Skeletal muscle tissue (tissue), 4 donors: ENCODE results near the gene NOS1. TPM values are rescaled to one million over a fixed set of nuclear protein-coding genes. Genes with fewer than 3 reads are reported as not detected.

Experiments
- H3K27ac ChIP-seq: one replicate; pipeline ENCODE4 v1.7.0; 2013; ENCODE audit warnings: mild to moderate bottlenecking, low read depth, low read length, inconsistent platforms
- H3K27me3 ChIP-seq, 3 donors: one replicate each; pipeline ENCODE4 v1.7.0; 2013; ENCODE audit warnings: low read length in 3 of 3; ENCODE audit not compliant: control insufficient read depth in 3 of 3, insufficient read depth in 3 of 3
- H3K36me3 ChIP-seq, 3 donors: one replicate each; pipeline ENCODE4 v1.7.0; 2013; ENCODE audit warnings: low read length in 3 of 3; ENCODE audit not compliant: control insufficient read depth in 3 of 3, insufficient read depth in 3 of 3
- H3K4me1 ChIP-seq, 3 donors: one replicate each; pipeline ENCODE4 v1.7.0; 2013; ENCODE audit warnings: low read length in 3 of 3, mild to moderate bottlenecking in 3 of 3; ENCODE audit not compliant: control insufficient read depth in 3 of 3, insufficient read depth in 3 of 3
- H3K4me3 ChIP-seq, 3 donors: one replicate each; pipeline ENCODE4 v1.7.0; 2013; ENCODE audit warnings: low read length in 3 of 3
- H3K9ac ChIP-seq, 3 donors: one replicate each; pipeline ENCODE4 v1.7.0; 2013; ENCODE audit warnings: low read length in 3 of 3, mild to moderate bottlenecking in 3 of 3, moderate library complexity in 2 of 3, low read depth in 1 of 3
- H3K9me3 ChIP-seq, 3 donors: one replicate each; pipeline ENCODE4 v1.7.0; 2013; ENCODE audit warnings: low read length in 3 of 3; ENCODE audit not compliant: control insufficient read depth in 3 of 3
- total RNA-seq: library from RNA; depleted of rRNA; stranded (reverse); fragments of >200 nt; gene quantifications from one replicate; pipeline ENCODE4 v1.2.3, GENCODE V29; 2014
- donor health status: Osteomylitis.

NOS1 gene
- total RNA-seq, 1 donor from 2014 or later = 0.52 TPM

- Histone ChIP-seq H3K27ac (no peak overlapping the region), H3K4me1 (no peaks in the 10 kb centered on the region), H3K9ac (no peak overlapping the region), H3K9me3 (no peaks in the 10 kb centered on the region), H3K27me3 (no peaks in the 10 kb centered on the region), H3K36me3 (peaks cover 58 to 75% (median 64%) of the 10 kb centered on the region in 3 donors), H3K4me3 (no peak overlapping the region)
These were observed 196.1 kb downstream of the NOS1 start for GRCh38 chr12:117165342-117165741.

DNA sequence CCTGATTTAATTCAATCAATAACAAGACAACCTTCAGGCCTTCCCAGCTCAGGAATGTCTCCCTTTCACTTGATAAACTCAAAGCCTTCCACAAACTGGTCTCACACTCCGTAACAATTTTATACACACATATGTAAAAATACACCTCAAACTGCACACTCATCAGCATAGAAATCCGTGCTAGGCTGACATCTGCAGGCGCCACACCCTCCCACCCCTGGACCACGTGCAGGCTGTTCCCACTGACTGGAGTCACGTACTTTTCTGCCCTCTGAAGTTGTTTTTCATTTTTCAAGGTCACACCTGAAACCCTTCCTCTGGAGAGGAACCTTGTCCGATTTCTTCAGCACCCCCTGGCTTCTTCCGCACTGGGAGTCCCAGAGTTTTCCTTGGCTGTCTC lies 198.8 kb downstream of the NOS1 start:
- H3K4me1 ChIP-seq = no peaks in the 10 kb centered on the region
- no peak overlapping the region for H3K4me3 ChIP-seq
- H3K27me3 ChIP-seq = no peaks in the 10 kb centered on the region
- H3K9ac ChIP-seq = no peak overlapping the region
- no peak overlapping the region for H3K27ac ChIP-seq
- H3K9me3 ChIP-seq = no peaks in the 10 kb centered on the region
- peaks cover 67 to 88% (median 87%) of the 10 kb centered on the region in 3 donors for H3K36me3 ChIP-seq

DNA sequence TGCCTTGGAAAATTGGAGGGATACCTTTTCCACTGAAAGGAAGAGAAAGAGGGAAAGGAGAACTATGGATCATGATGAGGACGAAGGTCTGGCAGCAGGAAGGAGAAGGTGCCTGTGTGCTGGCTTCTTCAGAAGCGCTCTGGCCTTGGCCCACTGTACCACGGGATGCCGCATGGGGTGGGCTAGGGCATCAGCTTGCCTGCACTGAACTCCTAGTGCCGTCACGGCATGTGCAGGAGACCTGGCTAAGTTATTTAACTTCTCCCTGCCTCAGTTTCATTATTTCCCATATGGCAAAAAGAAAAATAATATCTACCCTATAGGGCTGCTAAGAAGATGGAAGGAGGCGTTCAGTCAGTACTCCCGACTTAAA lies 199.3 kb downstream of the NOS1 start:
- no peak overlapping the region for H3K4me3 ChIP-seq
- peaks cover 69 to 91% (median 87%) of the 10 kb centered on the region in 3 donors for H3K36me3 ChIP-seq
- no peaks in the 10 kb centered on the region for H3K9me3 ChIP-seq
- H3K9ac ChIP-seq = no peak overlapping the region
- no peaks in the 10 kb centered on the region for H3K4me1 ChIP-seq
- no peaks in the 10 kb centered on the region for H3K27me3 ChIP-seq
- H3K27ac ChIP-seq = no peak overlapping the region

DNA sequence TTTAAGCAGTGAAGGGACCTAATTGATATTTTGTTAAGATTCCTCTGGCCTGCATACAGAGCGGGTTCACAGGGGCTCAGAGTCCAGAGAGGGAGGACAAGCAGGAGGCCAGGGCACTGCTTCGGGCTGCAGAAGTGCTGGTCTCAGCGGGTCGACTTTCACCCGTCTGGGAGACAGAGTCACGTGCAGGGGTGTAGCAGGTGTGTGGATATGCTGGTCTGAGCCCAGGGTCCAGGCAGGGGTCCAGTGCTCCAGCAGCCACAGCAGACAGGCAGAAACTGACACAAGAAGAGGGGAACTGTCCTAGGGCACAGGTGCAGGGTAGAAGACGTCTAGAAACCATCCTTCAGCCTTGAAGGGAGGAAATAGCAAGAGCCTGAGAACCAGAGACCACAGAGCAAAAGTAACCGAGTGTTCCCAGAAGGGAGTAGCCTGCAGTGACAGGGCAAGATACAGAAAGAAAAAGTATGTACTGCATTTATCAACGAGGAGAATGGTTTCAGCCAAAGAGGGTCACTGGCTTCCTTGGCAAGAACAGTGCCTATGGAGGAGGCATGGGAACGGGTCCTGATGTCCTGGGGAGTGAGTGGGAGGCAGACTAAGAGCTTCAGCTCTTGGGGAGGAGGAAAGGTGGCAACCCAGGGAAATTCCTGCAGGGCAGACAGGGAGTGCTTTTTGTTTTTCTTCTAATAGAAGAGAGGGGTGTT lies 199.8 kb downstream of the NOS1 start:
- Histone ChIP-seq H3K27me3 (no peaks in the 10 kb centered on the region), H3K36me3 (peaks cover 66 to 90% (median 87%) of the 10 kb centered on the region in 3 donors)

GRCh38 chr12:117159674-117160073 lies 201.8 kb downstream of the NOS1 start:
- H3K9me3 ChIP-seq = no peaks in the 10 kb centered on the region
- no peak overlapping the region for H3K27ac ChIP-seq
- H3K4me1 ChIP-seq = no peaks in the 10 kb centered on the region
- H3K27me3 ChIP-seq = no peaks in the 10 kb centered on the region
- H3K36me3 ChIP-seq = peaks cover 63 to 92% (median 91%) of the 10 kb centered on the region in 3 donors
- no peak overlapping the region for H3K4me3 ChIP-seq
- no peak overlapping the region for H3K9ac ChIP-seq

More for the DNA sequence above, 199.8 kb downstream of the NOS1 start:
- H3K4me1 ChIP-seq = no peaks in the 10 kb centered on the region
- no peak overlapping the region for H3K4me3 ChIP-seq
- H3K9me3 ChIP-seq = no peaks in the 10 kb centered on the region
- H3K27ac ChIP-seq = no peak overlapping the region
- H3K9ac ChIP-seq = no peak overlapping the region

DNA sequence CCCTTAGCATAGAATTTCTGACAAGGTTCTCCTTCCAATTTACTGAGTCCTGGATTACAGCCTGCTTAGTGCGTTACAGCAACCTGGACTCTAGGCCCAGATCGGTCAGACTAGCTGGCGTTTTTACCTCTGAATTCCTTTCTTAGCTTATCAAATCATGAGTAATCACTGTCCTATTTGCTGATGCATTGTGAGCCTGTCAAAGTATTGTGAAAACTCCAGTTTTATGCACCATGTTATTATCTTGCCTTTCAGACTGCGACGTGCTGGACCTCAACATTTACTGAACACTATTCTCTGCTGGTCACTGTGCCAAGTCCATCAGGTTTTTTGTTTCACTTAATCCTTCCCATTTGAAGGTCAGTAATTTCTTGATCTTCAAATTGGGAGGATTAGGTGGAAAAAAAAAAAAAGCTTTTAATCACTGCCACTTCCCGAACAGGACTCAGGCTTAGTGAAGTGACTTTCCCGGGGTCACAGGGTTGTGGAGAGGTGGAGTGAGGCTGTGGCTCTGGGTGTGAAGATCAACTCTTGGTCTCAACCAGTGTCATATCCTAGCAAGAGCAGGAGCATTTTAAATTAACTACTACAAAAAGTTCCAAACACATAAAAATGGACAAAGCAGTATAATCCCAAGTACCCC lies 202.4 kb downstream of the NOS1 start:
- H3K27me3 ChIP-seq = no peaks in the 10 kb centered on the region
- no peak overlapping the region for H3K27ac ChIP-seq
- no peak overlapping the region for H3K9ac ChIP-seq
- no peak overlapping the region for H3K4me3 ChIP-seq
- H3K4me1 ChIP-seq = no peaks in the 10 kb centered on the region
- no peaks in the 10 kb centered on the region for H3K9me3 ChIP-seq
- H3K36me3 ChIP-seq = peaks cover 61 to 93% (median 91%) of the 10 kb centered on the region in 3 donors

Other genes with a start within 250 kb of the NOS1 start
- 37.6 TPM for gene FBXO21, start 171.2 kb downstream of the NOS1 start, total RNA-seq